Measurements from ENCODE around the gene ENAH. TPM values are rescaled to one million over a fixed set of nuclear protein-coding genes. Genes with fewer than 3 reads are reported as not detected.
A peak's percentile ranks its signal among the peaks of the same experiment; 100 is the strongest.

ENAH gene
- total RNA-seq, 1 donor from 2014 or later, result 434 TPM

- no peak overlapping the region for H3K27ac Mint-ChIP-seq (ENCODE audit: unreplicated experiment)
- peak; percentile 46 for DNase-seq (ENCODE audit: low spot score)
- peaks cover 40% of the 10 kb centered on the region for H3K4me1 Mint-ChIP-seq (ENCODE audit: low read depth)
- TF ChIP-seq CTCF (IDR thresholded peaks at IDR 0.05), result no peak
- H3K9me3 Mint-ChIP-seq (ENCODE audit: low read depth), result no peaks in the 10 kb centered on the region
- H3K4me3 Mint-ChIP-seq (ENCODE audit: unreplicated experiment), result no peak overlapping the region
- no peaks in the 10 kb centered on the region for H3K36me3 Mint-ChIP-seq (ENCODE audit: low read depth)
- H3K27me3 Mint-ChIP-seq (ENCODE audit: low read depth), result no peaks in the 10 kb centered on the region
Observed at GRCh38 chr1:225451340-225451739, 201.6 kb downstream of the ENAH start.

GRCh38 chr1:225450491-225451191 lies 202.3 kb downstream of the ENAH start:
- Mint-ChIP-seq H3K4me1 (ENCODE audit: low read depth) (peaks cover 44% of the 10 kb centered on the region), H3K9me3 (ENCODE audit: low read depth) (no peaks in the 10 kb centered on the region), H3K27me3 (ENCODE audit: low read depth) (no peaks in the 10 kb centered on the region), H3K36me3 (ENCODE audit: low read depth) (no peaks in the 10 kb centered on the region), H3K4me3 (ENCODE audit: unreplicated experiment) (no peak overlapping the region), H3K27ac (ENCODE audit: unreplicated experiment) (no peak overlapping the region)
- DNase-seq (ENCODE audit: low spot score), result peak; percentile 52
- TF ChIP-seq CTCF (IDR thresholded peaks at IDR 0.05), result no peak

DNA sequence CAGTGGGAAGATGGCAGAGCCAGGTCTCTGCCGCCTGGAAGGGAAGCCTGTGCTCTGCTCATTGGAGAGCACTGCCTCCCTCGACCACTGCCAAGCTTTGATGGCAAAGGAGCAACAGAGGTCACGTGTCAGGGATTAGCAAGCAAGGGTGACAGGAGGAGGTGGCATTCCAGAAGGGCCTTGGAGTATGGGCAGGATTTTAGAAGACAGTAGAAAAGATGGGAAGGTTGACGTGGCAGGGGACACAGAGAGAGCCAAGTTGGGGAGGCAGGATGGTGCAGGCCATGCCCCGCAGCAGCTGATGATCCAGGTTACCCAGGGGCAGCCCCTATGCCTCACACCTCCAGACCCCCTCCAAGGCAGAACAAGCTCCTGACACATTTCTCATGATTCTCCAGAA lies 203.1 kb downstream of the ENAH start:
- no peak overlapping the region for H3K27ac Mint-ChIP-seq (ENCODE audit: unreplicated experiment)
- H3K36me3 Mint-ChIP-seq (ENCODE audit: low read depth), result no peaks in the 10 kb centered on the region
- H3K4me1 Mint-ChIP-seq (ENCODE audit: low read depth), result peaks cover 49% of the 10 kb centered on the region
- DNase-seq (ENCODE audit: low spot score), result peak; percentile 44
- no peak for TF ChIP-seq CTCF (IDR thresholded peaks at IDR 0.05)
- no peak overlapping the region for H3K4me3 Mint-ChIP-seq (ENCODE audit: unreplicated experiment)
- no peaks in the 10 kb centered on the region for H3K27me3 Mint-ChIP-seq (ENCODE audit: low read depth)
- H3K9me3 Mint-ChIP-seq (ENCODE audit: low read depth), result no peaks in the 10 kb centered on the region

- TF ChIP-seq CTCF (IDR thresholded peaks at IDR 0.05), result no peak
- no peaks in the 10 kb centered on the region for H3K27me3 Mint-ChIP-seq (ENCODE audit: low read depth)
- H3K9me3 Mint-ChIP-seq (ENCODE audit: low read depth), result no peaks in the 10 kb centered on the region
- peaks cover 45% of the 10 kb centered on the region for H3K4me1 Mint-ChIP-seq (ENCODE audit: low read depth)
- no peak overlapping the region for H3K27ac Mint-ChIP-seq (ENCODE audit: unreplicated experiment)
- no peak overlapping the region for H3K4me3 Mint-ChIP-seq (ENCODE audit: unreplicated experiment)
- no peaks in the 10 kb centered on the region for H3K36me3 Mint-ChIP-seq (ENCODE audit: low read depth)
- DNase-seq (ENCODE audit: low spot score), result peak; percentile 51
Observed at GRCh38 chr1:225449261-225449660, 203.7 kb downstream of the ENAH start.

- TF ChIP-seq CTCF (IDR thresholded peaks at IDR 0.05), result no peak
- no peaks in the 10 kb centered on the region for H3K36me3 Mint-ChIP-seq (ENCODE audit: low read depth)
- DNase-seq (ENCODE audit: low spot score), result peak; percentile 25
- peak overlapping the region; percentile 79 for H3K27ac Mint-ChIP-seq (ENCODE audit: unreplicated experiment)
- peak overlapping the region; percentile 0 for H3K4me3 Mint-ChIP-seq (ENCODE audit: unreplicated experiment)
- H3K9me3 Mint-ChIP-seq (ENCODE audit: low read depth), result no peaks in the 10 kb centered on the region
- H3K27me3 Mint-ChIP-seq (ENCODE audit: low read depth), result no peaks in the 10 kb centered on the region
- peaks cover 37% of the 10 kb centered on the region for H3K4me1 Mint-ChIP-seq (ENCODE audit: low read depth)
Observed at GRCh38 chr1:225448146-225448805, 204.6 kb downstream of the ENAH start.

Measured in chondrocyte (in vitro differentiated cells).